RKO (cell line): ENCODE measurements around the gene NHLRC4.

Source experiments
- DNase-seq: peaks from one replicate; pipeline ENCODE4 v3.0.0-alpha.2; 2016; ENCODE audit warnings: low spot score

Gene NHLRC4

DNA sequence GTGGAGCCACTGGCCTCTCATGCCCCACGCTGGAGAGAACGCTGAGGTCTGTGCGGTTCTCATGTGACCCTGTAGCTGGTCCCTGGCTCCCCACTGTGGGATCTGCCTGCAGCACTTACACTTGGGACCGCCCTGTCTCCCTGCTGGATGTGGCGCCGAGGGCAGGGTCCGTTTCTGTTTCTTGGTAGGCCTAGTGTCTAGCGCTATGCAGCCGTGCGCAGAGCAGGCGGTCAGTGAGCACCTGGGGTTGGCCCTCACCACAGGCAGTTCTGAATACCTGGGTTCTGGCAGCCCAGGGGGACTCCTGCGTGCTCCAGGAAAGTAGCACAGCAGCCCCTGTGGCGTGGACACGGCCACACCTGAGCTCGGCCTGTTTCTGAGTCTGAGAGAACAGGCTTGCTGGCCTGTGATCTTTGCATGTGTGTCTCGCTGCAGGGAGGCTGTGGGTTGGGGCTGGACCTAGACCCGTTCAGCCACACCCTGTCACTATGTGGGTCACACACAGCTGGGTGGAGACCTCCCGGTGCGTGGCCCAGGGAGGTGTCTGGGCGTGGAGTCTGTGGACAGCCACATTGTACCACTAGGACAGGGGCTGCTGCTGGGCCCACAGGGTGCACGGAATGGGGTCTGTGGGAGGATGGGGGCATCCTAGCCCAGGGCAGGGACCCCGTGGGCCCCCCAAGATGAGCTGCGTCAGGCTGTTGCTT lies 36.5 kb upstream of the NHLRC4 start:
- DNase-seq, result no peak

DNA sequence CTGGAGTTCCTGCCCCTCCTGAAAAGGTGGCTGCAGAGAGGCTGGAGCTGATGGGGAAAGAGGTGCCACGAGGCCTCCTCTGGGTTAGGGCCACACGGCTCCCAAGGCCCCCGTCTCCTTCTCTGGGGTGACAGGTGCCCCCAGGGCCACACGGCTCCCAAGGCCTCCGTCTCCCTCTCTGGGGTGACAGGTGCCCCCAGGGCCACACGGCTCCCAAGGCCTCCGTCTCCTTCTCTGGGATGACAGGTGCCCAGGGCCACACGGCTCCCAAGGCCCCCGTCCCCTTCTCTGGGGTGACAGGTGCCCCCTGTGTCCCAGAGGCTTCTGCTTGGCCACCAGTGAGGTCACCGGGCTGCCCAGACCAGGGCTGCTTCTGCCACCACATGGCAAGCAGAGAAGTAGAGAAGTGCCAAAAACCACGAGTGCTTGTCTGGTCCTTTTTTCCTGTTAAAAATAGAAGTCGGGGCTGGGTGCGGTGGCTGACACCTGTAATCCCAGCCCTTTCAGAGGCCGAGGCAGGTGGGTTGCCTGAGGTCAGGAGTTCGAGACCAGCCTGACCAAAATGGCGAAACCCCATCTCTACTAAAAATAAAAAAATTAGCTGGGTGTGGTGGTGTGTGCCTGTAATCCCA lies 35.2 kb upstream of the NHLRC4 start:
- DNase-seq, result no peak

DNA sequence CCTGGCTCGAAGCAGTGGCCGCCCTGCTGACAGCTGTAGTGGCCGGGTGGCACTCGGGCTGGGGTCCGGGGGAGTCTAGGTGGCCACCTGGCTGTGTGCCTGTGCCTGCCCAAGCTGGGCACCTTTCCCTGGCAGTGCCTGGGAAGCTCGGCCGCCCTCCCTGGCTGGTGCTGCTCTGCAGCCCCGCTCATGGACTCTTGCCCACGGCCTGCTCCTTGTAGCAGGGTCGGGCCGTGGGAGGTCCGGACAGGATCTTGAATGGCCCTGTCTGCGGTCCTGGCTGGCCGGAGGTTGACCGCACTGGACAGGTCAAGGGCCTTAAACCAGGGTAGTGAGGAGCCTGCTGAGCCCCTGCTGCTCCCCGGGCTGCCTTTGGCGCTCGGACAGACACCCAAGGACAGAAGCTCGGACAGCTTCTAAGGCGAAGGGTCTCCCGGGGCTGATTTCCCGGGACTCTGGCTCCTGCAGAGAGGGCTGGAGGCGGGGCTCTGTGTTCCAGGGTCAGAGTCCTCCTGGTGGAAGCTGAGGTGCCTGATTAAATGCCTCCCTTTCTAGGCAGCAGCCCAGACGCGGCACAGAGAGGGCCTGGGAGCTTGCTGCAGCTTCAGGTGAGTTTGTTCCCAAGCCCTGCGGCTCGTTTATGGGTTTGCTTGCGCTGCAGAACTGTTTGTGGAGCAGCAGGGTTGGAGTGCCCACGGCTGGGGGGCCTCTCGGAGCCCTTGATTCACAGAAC lies 33.2 kb upstream of the NHLRC4 start:
- no peak for DNase-seq

DNA sequence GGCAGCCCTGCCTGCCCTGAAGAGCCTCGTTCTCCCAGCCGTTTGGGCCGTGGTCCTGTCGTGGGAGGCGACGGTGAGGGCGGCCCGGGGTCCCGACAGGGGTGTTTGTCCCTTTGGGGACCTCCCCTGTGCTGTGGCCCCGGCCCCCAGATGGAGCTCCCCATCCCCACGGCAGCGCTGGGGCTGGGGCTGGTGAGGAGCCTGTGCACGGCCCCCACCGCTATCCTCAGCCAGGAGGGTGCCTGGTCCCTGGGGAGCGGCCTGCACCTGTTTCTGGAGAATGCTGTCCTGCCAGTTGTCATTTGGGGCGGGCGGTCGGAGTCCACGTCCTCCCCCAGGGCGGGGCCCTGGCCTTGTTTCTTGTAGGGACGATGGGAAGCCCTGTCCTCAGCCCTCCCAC lies 32.7 kb upstream of the NHLRC4 start:
- no peak for DNase-seq

DNA sequence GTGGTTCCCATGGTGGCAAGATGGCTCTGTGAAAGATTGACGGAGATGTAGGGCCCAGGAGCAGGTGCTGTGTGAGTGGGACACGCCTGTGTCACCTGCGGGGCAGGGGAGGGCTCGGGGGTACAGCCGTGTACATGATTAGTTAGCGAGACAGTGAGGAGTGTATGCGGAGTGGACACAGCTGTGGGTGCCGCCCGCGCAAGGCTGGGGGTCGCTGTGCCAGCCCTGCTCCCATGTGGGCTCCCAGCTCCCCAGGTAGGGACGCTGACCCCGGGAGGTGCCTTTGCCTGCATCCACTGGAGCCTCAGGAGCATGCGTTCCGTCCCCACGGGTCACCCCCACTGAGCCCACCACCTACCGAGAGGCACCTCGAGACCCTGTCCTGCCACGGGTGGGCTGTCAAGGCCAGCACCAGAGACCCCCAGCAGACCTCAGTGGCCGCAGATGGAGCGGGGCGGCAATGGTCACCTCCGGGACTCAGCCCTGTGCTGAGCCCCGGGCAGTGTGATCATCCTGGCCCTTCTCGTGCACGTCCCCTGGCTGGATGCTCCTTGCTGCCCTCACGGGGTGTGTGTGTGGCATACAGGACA lies 31.9 kb upstream of the NHLRC4 start:
- no peak for DNase-seq

DNA sequence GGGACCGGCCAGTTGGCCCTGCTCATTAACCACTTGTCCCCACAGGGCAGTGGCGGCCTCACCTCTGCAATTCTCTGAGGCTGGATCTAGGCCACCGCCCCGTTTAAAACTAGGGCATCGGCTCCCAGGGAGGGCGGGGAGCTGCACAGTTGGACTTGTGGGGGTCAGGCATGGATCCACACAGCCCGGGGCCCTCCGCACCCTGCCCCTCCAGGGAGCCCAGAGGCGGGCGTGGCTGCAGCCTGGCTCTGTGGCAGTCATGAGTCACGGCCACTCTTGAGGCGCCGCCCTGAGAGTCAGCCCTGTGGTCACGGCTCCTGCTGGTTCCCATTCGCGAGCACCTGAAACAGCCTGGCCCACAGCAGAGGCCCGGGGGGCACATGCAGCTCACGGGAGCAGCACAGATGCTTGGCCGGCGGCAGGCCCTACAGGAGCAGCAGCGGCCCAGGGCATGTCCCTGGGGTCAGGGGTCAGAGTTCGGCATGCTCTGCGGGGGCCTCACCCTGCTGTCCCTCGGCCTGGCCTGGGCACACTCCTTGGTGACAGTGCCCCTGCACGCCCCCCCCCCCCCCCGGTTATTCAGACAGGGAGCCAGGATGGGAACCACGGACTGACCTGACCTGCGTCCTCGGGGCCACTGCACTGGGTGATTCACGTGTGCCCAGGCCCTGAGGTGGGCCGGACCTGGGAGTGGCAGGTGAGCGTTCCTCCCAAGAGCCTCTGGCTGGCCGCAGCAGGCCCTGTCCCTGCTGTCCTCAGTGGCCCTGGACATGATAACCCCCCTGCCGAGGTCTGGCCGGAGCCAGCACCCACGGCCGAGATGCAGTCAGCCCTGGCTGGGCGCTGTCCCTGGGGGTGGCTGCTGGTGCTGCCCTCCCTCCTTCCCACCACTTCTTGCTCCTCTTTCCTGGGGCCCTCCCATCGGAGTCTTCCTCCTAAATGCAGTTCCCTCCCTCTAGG lies 31.1 kb upstream of the NHLRC4 start:
- peak; percentile 33 for DNase-seq

DNA sequence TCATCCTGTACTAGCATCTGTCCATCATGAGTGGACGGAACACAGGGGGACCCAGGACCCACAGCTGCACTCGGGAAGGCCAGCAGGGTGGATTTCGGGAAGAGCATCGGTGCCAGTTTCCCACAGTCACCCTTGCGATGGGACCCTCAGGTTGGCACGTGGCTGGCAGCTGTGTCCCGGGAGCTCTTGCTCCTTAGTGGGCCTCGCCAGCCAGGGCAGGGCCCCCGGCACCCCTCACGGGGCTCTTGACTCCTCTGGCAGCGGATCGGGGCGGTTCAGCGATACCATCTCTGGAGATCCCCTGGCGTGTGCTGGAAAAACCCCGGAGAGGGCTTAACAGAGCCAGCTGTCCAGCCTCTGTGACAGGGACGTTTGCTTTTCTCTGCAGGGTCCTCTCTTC lies 30.1 kb upstream of the NHLRC4 start:
- no peak for DNase-seq

DNA sequence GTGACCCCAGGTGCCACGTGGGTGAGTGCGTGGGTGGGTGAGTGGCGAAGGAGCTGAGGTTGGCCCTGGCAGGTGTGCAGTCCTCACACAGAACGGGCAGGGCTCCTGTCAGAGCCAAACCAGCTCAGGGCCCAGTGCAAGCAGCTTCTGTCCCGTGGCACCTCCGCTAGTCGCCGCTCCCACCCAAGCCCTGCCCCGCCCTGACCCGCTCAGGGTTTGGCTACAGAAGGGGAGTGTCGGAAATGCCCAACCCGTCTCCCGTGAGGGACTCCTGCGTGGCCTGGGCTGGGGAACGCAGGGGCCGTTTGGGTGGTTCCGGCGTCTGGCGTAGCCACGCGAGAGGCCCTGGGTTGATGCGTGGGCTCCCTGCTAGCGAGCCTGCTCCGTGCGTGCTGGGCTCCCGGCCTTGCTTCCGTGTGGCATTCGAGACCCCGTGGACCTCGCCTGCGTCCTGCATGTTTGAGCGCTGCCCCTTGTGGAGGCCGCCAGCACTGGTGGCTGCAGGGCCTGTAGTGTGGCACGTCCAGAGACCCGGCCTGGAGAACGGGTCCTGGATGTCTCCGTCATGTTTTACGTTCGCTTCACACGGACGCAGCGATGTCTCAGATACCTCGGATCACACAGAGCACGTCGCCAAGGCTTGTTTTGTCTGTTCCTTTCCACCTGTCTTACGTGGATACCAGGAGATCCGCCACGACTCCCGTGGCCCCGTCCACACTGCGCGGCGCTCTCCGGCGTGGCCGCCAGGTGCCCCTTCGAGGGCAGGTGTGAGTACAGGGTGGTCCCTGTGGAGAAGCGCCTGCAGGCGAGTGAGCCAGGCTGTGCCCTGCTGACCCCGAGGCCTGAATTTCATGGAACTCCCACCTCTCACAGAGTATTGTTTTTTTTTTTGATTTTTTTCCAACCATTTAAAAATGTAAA lies 29.1 kb upstream of the NHLRC4 start:
- DNase-seq, result no peak

DNA sequence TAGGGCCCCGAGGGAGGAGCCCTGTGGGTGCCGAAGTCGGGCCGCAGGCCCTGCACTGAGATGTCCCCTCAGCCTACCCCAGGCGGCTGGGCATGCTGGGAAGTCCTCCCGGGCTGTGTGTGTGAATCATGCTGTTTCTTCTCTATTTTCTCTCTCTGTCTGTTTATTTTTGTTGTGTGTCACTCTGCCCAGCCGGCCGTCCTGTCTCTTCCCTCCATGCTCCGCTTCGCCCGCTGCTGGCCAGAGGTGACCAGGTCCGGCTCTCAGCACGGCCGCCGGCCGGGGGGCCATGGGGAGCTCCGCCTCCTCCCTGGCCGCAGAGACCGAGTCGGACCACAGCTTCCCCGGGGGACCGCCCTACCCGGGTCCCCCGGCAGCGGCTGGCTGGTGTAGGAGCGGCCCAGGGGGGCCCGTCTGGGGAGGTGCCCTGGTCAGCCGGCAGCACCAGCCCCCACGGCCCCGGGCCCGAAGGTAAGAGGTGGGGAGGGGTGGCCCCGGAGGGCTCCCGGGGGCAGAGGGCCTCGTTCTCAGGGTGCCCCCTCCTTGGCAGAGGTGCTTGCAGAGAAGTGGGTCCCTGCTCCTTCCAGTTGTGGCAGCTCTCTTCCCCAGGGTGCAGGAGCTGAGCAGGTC lies 26.8 kb upstream of the NHLRC4 start:
- no peak for DNase-seq

DNA sequence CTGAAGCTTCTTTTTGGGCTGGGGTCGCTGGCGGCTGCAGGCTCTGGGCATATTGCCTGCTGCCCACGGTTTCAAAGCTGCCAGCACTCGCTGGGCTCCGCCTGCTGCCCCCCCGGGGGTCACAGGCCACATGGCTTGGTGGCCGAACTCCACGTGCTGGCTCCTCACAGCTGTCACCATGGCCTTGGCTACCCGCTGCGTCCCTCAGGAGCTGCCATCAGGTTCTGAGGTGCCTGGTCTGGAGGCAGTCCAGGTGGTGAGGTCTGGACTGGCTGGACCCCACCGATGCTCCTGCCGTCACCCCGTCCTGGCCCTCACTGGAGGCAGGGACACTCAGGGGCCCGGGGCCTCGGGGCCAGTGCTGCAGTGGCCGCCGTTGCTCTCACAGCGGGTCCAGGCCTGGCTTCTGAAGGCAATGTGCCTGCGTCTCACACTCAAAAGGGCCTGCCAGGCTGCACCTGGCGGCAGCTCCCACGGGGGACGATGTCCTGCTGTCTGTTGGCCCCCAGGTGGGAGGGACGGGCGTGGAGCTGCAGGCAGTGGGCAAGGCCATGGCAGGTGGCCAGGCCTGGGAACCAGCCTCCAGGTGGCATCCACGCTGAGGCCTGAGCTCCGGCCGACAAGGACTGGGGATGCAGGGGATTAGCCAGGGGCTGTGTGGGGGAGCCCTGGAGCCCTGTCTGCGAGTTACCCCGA lies 26.0 kb upstream of the NHLRC4 start:
- DNase-seq, result no peak

DNA sequence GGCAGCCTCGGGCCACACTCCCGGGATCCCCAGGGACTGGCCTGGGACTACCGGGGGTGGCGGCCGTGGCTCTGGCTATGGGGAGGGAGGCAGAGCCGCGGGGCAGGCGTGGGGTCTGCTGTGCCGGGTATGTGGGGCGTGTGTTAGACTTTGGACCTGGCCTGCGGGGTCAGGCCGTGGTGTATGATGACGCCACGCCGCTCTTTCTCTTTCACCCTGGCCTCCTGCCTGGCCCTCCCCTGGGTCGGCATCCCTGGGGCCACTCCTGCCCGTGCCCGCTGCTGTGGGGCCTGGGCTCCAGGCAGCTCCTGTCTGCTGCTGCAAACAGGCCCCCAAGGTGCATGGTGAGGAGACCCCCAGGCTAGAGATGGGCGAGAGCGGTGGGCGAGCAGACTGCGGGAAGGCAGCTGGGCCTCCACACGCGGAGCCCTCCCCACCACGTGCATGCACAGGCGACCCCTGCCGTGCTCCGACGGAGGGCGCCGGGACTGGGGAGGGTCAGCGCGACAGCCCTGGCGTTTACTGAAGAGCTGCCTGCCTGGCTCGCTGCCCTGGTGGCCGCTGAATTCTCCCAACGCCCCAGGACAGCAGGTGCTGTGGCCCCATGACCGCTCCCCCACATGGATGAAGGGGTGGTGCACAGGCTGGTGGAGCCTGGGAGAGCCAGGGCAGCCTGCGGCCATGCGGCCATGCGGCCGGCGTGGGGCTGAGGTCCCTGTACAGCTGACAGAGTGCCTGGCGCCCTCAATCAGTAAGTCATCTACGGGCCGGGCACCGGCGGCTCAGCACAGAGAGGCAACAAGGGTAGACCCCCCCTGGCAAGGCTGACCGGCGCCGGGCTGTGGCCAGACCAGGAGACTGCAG lies 23.3 kb upstream of the NHLRC4 start:
- no peak for DNase-seq

DNA sequence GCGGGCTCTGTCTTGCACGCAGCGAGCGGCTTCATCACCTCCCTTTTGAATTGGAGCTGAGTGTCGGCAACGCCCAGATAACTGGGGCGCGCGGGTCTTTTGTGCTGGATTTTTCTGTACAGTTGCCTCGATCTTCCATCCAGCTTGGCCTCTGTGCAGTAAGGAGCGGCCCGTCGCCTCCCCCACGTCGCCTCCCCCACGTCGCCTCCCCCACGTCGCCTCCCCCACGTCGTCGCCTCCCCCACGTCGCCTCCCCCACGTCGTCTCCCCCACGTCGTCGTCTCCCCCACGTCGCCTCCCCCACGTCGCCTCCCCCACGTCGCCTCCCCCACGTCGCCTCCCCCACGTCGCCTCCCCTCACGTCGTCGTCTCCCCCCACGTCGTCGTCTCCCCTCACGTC lies 22.3 kb upstream of the NHLRC4 start:
- DNase-seq, result no peak

DNA sequence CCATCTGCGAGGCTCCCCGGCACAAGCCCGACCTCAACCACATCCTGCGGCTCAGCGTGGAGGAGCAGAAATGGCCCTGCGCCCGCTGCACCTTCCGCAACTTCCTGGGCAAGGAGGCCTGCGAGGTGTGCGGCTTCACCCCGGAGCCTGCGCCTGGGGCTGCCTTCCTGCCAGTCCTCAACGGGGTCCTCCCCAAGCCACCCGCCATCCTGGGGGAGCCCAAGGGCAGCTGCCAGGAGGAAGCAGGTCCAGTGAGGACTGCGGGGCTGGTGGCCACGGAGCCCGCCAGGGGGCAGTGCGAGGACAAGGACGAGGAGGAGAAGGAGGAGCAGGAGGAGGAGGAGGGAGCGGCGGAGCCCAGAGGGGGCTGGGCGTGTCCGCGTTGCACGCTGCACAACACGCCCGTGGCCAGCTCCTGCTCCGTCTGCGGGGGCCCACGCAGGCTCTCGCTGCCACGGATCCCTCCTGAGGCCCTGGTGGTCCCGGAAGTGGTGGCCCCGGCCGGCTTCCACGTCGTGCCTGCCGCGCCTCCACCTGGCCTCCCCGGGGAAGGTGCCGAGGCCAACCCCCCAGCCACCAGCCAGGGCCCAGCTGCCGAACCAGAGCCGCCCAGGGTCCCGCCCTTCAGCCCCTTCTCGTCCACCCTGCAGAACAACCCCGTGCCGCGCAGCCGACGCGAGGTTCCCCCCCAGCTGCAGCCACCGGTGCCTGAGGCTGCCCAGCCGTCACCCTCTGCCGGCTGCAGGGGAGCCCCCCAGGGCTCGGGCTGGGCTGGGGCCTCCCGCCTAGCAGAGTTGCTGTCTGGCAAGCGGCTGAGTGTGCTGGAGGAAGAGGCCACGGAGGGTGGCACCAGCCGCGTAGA lies 19.7 kb upstream of the NHLRC4 start:
- DNase-seq, result no peak

DNA sequence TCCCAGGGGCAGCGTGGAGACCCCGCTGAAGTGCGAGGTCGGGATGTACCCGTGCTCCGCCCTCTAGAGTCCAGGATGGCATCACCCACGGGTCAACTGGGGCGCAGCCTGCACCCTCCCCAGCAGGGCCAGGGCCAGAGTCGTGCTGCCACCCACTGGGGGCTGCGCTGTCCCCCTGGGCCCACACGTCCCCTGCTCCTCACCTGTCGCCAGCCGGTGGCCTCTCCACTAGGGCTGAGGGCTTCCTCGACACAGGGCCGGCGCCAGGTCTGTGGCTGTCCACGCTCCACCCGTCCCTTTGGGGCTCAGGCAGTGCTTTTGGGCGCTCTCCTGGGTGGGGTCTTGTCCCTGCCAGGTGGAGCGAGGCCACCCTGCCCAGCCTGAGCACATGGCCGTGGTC lies 18.2 kb upstream of the NHLRC4 start:
- DNase-seq, result no peak

DNA sequence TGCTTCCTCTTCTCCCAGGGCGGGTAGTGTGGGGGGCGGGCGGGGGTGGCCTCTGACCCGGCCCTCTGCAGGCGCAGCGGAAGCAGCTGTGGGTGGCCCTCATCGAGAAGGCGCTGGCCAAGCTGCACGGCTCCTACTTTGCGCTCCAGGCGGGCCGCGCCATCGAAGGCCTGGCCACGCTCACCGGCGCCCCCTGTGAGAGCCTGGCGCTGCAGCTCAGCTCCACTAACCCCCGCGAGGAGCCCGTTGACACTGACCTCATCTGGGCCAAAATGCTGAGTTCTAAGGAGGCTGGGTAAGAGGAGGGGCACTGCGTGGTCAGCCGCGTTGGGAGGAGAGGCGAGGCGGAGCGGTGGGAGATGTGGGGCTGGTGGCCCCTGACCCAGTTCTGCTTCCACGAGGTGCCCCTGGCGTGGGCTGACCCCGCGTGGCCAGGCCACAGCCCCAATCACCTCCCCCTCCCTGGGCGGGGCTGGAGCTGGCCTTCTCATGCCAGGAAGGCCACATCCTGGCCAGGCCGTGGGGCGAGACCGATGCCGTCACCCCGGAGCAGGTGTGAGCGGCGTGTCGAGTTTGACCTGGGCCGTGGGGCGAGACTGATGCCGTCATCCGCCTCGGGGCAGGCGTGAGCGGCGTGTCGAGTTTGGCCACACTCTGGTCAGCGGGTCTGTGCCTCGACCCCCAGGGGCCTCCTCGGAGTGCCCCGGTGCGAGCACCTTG lies 17.1 kb upstream of the NHLRC4 start:
- no peak for DNase-seq

DNA sequence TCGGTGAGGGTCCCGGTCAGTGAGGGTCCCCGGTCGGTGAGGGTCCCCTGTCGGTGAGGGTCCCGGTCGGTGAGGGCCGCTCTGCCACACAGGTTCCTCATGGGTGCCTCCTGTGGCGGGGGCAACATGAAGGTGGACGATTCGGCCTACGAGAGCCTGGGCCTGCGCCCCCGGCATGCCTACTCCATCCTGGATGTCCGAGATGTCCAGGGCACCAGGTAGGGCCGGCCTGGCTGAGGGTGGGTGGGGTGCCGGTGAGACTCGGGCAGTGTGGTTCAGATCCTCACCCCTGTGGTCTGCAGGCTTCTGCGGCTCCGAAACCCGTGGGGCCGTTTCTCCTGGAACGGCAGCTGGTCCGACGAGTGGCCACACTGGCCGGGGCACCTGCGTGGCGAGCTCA lies 15.6 kb upstream of the NHLRC4 start:
- DNase-seq, result no peak

DNA sequence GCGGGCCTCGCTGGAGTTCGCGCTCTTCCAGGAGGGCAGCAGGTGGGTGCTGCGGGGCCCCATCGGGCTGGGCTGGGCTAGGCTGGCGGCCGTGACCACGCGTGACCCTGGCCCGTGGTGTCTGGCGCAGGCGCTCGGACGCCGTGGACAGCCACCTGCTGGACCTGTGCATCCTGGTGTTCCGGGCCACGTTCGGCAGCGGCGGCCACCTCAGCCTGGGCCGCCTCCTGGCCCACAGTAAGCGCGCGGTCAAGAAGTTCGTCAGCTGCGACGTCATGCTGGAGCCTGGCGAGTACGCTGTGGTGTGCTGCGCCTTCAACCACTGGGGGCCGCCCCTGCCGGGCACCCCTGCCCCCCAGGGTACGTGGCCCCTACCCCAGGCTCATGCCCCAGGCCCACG lies 14.6 kb upstream of the NHLRC4 start:
- DNase-seq, result no peak
